Measurements from ENCODE around the gene RALA.
"Not testable (repeated sequence)": the region's sequence is repeated elsewhere in the genome, so short reads cannot be mapped to it uniquely, and the experiment has no call there.

The RALA gene

DNA sequence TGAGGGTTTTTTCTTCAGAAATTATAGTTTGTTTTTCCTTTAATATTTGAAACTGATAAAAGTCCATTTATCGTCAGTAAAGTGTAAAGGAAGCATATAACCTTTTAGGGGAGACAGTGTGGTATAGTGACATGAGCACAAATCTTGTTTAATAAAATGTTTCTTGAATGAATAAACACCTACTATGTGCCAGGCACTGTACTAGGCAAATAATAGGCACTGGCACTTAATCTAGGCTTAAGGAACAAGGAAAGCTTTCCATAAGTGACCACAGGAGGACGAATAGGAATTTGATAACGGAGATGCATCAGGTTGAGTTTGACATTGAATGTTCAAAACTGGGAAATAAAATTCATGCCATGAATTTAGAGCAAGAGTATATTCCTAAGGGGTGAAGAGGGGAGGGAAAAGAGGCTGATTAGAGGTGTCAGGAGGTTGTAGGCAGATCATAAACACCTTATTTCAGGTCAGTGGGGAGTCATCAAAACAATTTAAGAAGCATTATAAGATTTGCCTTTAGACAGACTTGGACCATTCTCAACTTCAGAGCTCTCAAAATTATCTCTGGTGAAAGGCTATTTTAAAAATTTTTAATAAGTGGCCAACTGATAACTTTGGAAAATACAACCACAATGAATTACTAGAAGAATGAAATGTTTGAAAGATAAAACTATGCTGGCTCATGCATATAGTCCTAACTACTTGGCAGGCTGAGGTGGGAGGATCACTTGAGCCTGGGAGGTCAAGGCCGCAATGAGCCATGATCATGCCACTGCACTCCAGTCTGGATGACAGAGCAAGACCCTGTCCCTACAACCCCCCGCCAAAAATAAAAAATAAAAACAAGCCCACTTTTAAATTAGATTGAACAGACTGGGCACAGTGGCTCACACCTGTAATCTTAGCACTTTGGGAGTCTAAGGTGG lies 22.4 kb downstream of the RALA start:
- no peak for DNase-seq (ENCODE audit: low read depth in 3 of 3)

DNA sequence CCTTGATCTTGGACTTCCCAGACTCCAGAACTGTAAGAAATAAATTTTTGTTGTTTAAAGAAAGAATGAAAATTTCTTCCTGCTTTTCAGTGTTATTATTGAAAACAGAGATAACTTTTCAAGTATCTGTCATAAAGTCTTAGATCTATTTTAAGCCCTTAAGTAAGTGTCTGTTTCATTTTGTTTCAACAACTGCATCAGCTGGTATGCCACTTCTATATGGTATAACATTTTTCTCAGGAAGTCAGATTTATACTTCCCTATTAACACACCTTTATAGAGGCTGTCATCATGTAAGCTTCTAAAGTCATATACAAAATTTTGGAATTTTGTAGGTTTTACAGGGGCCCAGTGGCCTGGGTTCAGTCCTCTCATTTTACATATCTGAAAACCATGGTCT lies 24.4 kb downstream of the RALA start:
- DNase-seq (ENCODE audit: low read depth in 3 of 3): no peak

DNA sequence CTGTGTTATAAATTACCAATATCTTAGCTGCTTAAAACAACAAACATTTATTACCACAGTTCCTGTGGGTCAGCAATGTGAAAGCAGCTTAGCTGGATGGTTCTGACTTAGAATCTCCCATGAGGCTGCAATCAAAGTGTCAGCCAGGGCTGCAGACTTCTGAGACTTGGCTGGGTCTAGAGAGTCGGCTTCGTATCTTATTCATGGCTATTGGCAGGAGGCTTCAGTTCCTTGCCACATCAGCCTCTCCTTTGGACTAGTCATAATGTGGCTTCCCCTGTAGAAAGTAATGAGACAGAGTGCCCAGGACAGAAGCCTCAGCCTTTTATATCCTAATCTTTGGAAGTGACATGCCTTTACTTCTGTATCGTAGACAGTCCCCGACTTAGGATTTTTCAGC lies 27.3 kb downstream of the RALA start:
- no peak for DNase-seq (ENCODE audit: low read depth in 3 of 3)

DNA sequence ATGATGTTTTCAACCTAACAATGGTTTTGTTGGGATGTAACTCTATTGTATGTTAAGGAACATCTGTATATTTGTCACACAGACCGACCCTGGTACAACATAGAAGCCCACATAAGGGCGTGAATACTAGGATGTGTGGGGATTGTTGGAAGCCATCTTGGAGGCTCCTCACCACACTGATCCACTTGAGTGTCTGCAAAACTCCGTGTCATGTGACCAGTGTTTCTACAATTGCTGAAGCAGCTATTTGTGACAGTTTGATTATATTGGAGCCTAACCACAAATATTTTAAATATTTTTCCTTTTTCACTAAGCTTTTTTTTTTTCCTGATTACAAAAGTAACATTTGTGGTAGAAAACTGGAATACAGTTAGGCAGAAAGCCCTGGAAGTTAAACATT lies 27.9 kb downstream of the RALA start:
- DNase-seq (ENCODE audit: low read depth in 3 of 3): no peak

DNA sequence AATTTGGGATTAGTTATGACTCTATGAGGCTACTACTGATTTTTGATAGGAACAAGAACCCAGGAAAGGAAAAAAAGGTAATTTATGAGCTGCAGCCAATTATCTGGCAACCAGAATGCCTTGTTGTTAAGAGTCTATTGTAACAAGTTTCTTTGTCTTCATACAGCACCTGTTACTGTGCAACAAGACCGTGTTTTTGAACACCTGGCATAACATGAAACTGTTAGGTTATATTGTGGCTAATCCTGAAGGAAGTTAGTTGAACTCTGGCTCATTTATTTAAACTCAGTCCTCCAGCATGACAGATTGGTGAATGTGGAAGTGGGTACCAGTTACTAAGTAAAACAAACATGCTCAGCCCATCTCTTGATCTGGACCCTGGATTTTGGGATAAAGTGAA lies 33.0 kb downstream of the RALA start:
- DNase-seq (ENCODE audit: low read depth in 3 of 3): no peak

DNA sequence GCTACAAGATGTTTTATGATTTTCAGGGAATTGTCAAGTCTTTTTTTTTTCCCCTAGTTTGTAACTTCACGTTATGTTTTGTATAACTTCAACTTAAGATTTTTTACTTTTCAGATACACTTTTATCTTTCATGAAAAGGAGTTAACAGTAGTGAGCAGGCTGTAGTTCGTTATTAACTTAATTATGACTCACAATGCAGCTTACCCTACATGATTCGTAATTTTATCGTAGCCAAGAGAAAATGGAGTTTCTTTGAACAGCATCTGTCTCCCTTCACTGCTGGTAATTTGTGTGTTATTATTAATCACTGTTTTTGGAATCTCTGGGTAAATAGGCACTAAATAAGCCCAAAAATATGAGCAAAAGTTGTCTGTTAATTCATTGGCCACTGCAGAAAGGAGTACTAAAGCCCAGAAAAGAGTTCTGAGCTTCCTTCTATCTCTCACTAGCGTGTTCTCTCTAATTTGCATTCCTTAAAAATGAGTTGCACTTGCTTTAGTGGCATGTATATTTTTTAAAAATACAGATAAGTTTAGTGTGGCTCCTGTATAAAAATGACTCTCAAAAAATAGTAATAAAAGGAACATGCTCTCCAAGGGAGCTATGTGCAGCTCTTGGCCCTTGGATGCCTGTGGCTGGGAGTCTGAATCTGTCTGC lies 36.1 kb downstream of the RALA start:
- no peak for DNase-seq (ENCODE audit: low read depth in 3 of 3)

DNA sequence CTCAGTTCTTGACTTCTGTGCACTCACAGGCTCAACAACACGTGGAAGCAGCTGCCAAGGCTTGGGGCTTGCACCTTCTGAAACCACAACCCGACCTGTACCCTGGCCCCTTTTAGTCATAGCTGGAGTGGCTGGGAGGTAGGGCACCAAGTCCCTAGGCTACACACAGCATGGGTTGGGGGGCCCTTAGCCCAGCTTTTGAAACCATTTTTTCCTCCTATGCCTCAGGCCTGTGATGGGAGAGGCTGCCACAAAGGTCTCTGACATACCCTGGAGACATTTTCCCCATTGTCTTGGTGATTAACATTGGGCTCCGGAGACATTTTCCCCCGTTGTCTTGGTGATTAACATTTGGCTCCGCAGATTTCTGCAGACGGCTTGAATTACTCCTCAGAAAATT lies 38.6 kb downstream of the RALA start:
- no peak for DNase-seq (ENCODE audit: low read depth in 3 of 3)

DNA sequence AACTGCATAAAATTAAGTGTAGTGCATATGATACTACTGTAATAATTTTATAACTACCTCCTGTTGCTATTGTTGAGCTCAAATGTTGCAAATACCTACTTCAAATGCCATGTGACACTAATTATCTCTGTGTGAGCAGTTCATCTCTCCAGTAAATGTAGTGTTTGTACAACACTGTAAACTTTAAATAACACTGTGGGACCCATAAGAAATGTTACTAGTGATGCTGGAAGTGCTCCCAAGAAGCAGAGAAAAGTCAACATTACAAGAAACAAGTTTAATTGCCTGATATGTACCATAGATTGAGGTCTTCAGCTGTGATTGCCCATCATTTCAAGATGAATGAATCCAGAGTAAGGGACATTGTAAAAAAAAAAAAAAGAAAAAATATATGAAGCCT lies 39.9 kb downstream of the RALA start:
- DNase-seq (ENCODE audit: low read depth in 3 of 3): no peak

DNA sequence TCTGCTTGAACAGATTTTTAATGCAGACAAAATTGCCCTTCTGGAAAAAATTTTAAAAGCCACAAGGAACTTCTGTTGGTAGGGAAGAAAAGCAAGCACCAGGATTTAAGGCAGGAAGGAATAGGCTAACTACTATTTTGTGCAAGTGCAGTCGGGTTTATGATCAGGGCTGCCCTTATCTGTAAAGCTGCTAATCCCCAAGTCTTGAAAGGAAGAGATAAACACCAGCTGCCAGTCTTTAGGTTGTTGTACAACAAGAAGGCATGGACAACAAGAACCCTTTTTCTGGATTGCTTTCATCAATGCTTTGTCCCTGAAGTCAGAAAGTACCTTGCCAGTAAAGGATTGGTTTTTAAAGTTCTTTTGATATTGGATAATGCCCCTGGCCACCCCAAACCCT lies 40.7 kb downstream of the RALA start:
- DNase-seq (ENCODE audit: low read depth in 3 of 3): no peak

DNA sequence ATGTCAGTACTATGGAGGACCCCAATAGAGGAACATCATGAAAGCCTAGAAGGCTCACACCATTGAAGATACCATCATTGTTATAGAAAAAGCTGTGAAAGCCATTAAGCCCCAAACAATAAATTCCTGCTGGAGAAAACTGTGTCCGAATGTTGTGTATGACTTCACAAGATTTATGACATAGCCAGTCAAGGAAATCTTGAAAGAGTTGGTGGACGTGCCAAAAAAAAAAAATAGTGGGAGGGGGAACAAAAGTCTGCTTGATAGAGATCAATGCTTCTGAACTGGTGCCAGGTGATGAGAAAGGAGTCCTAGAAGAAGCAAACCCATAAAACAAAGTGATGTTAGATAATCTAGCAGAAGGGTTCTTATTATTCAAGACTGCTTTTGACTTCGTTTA lies 41.2 kb downstream of the RALA start:
- no peak for DNase-seq (ENCODE audit: low read depth in 3 of 3)

DNA sequence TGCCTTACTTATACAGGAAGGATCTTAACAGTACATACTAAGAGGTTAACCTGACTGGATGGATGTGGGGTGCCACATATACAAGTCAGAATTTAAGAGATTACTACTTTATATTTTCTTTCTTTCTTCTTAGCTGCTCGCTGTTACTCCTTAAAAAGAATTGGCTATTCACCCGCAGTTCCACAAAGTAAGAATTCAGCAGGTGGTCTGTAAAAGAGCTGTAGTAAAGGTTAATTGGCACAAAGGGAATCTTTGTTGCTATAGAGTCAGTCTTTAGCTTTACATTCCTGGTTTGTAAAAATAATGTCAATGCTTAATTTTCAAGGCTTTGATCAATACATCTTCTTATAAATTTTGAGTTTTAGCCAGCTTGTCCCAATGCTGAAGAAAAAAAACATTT lies 43.2 kb downstream of the RALA start:
- DNase-seq (ENCODE audit: low read depth in 3 of 3): no peak

DNA sequence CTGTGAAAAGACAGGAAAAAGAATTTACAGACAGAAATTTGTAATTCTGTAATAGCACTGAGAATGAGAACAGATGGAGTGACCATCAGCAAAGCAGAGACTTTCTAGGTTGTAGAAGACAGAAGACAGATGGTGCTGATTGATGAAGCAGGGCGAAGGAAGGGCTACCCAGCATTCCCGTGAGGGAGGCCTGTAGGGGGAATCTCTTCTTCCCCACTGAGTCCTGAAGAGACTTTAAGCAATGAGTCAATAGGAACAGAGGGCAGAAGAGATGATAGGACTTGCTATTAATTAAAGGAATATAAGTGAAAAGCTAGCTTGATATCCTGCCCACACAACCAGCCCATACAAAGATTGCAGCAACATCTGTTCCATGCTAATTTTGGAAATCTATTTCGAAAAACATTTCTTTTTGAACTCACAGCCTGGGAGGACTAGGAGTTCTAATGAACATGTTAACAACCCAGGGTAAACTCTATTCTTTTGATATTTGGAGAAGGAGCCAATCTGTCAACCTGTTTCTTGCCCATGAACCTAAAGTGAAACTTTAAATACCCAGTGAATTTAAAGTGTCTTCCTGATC lies 44.1 kb downstream of the RALA start:
- no peak for DNase-seq (ENCODE audit: low read depth in 3 of 3)

DNA sequence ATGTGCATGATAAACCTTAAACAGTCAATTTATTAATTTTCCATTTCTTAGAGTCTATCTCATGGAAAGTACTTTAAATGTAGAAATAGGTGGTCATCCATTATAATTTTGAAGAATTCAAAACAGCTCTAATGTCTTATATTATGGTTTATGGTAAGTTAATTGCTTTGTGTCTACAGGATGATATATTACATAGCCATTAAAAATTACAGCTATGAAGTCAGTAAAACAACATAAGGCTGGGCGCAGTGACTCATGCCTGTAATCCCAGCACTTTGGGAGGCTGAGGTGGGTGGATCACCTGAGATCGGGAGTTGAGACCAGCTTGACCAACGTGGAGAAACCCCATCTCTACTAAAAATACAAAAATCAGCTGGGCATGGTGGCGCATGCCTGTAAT lies 44.9 kb downstream of the RALA start:
- DNase-seq (ENCODE audit: low read depth in 3 of 3): not testable (repeated sequence)

DNA sequence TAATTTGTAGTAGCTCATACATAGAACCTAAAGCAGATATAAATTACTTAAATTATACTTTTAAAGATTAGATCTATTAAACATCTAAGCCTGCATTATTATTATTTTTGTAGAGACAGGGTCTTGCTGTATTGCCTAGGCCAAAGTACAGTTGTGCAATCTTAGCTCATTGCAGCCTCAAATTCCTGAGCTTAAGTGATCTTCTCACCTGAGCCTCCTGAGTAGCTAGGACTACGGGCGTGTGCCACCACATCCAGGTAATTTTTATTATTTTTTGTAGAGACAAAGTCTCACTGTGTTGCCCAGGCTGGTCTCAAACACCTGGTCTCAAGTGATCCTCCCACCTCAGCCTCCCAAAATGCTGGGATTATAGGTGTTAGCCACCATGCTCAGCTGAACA lies 46.7 kb downstream of the RALA start:
- DNase-seq (ENCODE audit: low read depth in 3 of 3): no peak

DNA sequence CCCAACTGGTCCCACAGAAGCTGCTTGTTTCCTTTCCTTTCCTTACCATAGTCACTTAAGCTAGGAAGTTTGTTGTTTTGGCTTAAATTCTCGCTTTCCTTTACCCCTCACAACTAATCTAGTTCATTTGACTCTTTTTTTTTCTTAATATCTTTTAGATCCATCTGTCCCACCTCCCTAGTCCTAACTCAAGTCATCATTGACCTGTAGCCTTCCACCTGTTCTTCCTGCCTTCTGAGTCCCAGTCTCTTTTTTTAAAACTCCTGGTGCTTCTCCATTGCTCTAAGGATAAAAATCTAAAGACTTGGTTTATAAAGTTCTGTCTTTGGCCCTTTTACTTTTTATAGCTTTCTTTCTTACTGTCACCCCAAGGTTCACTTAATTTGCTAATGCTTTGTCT lies 47.6 kb downstream of the RALA start:
- DNase-seq (ENCODE audit: low read depth in 3 of 3): no peak

DNA sequence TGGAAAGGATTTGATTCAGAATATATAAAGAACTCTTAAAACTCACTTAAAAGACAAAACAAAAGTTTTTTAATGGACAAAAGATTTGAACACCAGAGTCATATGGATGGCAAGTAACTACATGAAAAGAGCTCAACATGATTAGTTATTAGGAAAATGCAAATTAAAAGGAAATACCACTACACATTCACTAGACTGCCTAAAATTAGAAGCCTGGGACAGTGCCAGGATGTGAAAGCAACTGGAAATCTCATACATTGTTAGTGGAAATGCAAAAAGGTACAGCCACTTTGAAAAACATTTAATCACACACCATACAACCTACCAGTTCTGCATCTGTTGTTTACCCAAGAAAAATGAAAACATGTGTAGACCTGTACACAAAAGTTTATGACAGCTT lies 48.8 kb downstream of the RALA start:
- DNase-seq (ENCODE audit: low read depth in 3 of 3): no peak

DNA sequence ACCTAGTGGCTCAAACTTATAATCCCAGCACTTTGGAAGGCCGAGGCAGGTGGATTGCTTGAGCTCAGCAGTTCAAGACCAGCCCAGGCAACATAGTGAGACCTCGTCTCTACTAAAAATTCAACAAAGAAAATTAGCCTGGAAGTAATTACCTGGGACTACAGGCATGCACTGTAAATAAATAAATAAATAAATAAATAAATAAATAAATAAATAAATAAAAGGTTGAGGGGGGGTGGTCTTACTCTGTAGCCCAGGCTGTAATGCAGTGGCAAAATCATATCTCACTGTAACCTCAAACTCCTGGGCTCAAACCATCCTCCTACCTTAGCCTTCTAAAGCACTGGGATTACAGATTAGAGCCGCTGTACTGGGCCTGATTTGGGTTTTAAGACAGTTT lies 50.5 kb downstream of the RALA start:
- no peak for DNase-seq (ENCODE audit: low read depth in 3 of 3)

DNA sequence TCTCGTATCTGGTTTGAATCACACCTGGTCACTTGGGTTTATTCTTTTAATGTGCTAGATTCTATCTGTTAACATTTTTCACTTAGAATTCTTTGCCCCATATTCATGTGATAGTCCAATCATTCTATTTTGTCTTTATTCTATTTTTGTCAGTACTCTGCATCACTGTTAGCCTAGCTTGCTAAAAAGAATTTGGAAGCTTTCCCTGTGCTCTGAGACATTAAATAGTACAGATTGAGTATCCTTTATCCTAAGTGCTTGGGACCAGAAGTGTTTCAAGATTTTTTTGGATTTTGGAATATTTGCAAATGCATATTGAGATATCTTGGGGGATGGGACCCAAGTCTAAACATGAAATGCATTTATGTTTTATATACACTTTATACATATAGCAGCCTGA lies 51.0 kb downstream of the RALA start:
- no peak for DNase-seq (ENCODE audit: low read depth in 3 of 3)

DNA sequence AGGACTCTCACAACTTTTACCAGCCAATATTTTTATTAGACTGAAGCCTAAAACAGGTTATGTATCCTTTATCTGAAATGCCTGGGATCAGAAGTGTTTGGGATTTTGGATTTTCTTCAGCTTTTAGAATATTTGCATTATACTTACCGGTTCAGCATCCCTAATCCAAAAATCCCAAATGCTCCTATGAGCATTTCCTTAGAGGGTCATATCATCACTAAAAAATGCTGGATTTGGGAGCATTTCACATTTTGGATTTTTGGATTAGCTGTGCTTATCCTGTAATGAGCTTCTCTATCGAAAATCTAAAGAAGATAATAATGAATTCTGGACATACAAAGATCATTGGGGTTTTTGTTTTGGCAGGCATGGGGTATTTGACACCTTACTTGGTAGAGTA lies 53.0 kb downstream of the RALA start:
- DNase-seq (ENCODE audit: low read depth in 3 of 3): no peak

DNA sequence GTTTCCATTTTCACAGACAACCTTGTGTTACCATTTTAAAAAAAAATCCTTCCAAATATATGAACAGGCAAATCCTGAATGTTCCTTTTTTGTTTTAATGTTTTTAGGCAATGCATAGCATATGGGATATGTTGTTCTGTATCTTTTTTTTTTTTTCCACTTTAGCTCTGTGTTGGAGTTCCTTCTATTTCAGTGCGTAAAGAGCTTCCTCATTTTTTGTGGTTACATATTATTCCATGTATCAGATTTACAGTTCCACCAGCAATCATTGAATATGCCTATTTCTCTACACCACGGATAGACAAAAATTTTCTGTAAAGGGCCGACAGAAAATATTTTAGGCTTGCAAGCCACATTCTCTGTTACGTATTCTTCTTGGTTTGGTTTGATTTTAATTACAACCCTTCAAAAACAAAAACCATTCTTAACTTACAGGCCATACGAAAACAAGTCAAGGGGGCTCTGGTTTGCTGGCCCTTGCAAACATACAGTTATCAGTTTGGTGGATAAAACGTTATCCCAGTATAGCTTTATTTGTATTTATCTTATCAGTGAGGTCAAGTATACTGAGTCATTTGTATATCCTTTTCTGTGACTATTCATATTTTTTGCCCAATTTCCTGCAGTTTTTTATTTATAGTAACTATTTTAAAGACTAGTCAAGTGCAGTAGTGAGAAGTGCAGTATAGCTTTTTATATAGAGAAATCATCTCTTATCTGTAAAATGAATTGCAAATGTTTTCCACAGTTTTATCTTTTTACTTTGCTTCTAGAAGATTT lies 55.7 kb downstream of the RALA start:
- no peak for DNase-seq (ENCODE audit: low read depth in 3 of 3)

DNA sequence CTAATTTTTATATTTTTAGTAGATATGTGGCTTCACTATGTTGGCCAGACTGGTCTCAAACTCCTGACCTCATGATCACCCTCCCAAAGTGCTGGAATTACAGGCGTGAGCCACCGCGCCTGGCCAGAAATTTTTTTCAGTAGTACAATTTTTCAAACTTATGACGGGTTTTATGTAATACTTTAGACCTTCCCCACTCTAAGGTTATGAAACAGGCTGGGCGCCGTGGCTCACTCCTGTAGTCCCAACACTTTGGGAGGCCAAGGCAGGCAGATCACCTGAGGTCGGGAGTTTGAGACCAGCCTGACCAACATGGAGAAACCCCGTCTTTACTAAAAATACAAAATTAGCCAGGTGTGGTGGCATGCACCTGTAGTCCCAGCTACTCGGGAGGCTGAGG lies 56.5 kb downstream of the RALA start:
- not testable (repeated sequence) for DNase-seq (ENCODE audit: low read depth in 3 of 3)

DNA sequence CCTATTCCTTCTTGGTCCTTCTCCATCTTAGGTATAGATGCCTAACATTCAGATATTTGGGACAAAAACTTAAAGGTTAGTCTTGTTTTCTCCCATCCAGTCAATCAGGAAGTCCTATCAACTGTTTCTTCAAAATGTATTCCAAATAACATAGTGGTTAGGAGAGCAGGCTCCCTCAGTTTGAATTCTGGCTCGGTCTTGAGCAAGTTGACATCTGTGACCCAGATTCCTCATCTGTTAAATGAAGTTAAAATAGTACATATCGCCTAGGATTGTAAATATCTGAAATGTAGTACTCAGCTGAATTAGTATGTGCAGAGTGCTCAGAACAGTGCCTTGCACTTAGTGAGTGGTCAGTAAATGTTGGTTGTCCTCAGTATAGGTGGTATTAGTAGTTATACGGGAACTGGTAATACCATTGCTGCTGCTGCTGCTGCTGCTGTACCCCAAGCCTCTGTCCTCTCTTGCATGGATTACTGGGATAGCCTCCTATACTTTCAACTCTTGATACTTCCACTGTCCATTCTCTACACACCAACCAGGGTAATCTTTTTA lies 58.6 kb downstream of the RALA start:
- DNase-seq (ENCODE audit: low read depth in 3 of 3): no peak
